ENCODE data around the gene DCAKD.

Gene DCAKD

GRCh38 chr17:45051060-45051719, at the start of gene DCAKD:
TSS of gene DCAKD (minus strand) at chr17:45051632. CDS start at chr17:45034885, 16,747 bp downstream.
- DNase-seq (ENCODE audit: low spot score), result peak; percentile 86

- peak; percentile 96 for DNase-seq (ENCODE audit: low spot score)
Observed at GRCh38 chr17:45098869-45099616, 47.6 kb upstream of the DCAKD start.

- DNase-seq (ENCODE audit: low spot score), result no peak
Observed at GRCh38 chr17:45098081-45098868, 46.8 kb upstream of the DCAKD start.

- DNase-seq (ENCODE audit: low spot score), result no peak
Observed at GRCh38 chr17:45096926-45097325, 45.5 kb upstream of the DCAKD start.

- no peak for DNase-seq (ENCODE audit: low spot score)
Observed at GRCh38 chr17:45096141-45096540, 44.7 kb upstream of the DCAKD start.

- DNase-seq (ENCODE audit: low spot score), result no peak
Observed at GRCh38 chr17:45093444-45094110, 42.1 kb upstream of the DCAKD start.

GRCh38 chr17:45092911-45093430, 41.5 kb upstream of the DCAKD start:
- no peak for DNase-seq (ENCODE audit: low spot score)

GRCh38 chr17:45091778-45092425, 40.5 kb upstream of the DCAKD start:
- no peak for DNase-seq (ENCODE audit: low spot score)

GRCh38 chr17:45090711-45091110, 39.3 kb upstream of the DCAKD start:
- DNase-seq (ENCODE audit: low spot score), result no peak

- no peak for DNase-seq (ENCODE audit: low spot score)
Observed at GRCh38 chr17:45088741-45089140, 37.3 kb upstream of the DCAKD start.

- no peak for DNase-seq (ENCODE audit: low spot score)
Observed at GRCh38 chr17:45087978-45088377, 36.5 kb upstream of the DCAKD start.

- no peak for DNase-seq (ENCODE audit: low spot score)
Observed at GRCh38 chr17:45087504-45087975, 36.1 kb upstream of the DCAKD start.

GRCh38 chr17:45086865-45087503, 35.6 kb upstream of the DCAKD start:
- DNase-seq (ENCODE audit: low spot score), result no peak

- DNase-seq (ENCODE audit: low spot score), result no peak
Observed at GRCh38 chr17:45086391-45086790, 35.0 kb upstream of the DCAKD start.

GRCh38 chr17:45081047-45081703, 29.7 kb upstream of the DCAKD start:
- no peak for DNase-seq (ENCODE audit: low spot score)

GRCh38 chr17:45077643-45078042, 26.2 kb upstream of the DCAKD start:
- DNase-seq (ENCODE audit: low spot score), result no peak

- no peak for DNase-seq (ENCODE audit: low spot score)
Observed at GRCh38 chr17:45073414-45074070, 22.1 kb upstream of the DCAKD start.

GRCh38 chr17:45070809-45071208, 19.4 kb upstream of the DCAKD start:
- no peak for DNase-seq (ENCODE audit: low spot score)

- no peak for DNase-seq (ENCODE audit: low spot score)
Observed at GRCh38 chr17:45070001-45070400, 18.6 kb upstream of the DCAKD start.

GRCh38 chr17:45067637-45068036, 16.2 kb upstream of the DCAKD start:
- no peak for DNase-seq (ENCODE audit: low spot score)
